ENCODE data around the gene FGF1.

FGF1 gene

DNA sequence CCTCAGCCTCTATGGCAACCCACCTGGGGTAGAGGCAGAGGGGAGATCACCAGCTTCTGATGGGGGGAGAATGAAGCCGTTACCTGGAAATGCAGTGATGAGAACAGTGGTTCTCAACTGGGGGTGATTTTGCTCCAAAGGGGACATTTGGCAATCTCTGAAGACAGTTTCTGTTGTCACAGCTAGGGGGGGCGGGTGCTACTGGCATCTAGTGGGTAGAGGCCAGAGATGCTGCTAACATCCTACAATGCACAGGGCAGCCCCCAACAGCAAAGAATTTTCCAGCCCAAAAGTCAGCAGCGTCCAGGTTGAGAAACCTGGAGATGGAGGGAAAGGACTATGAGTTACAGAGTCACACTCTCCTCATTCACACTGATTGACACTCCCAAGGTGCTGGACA, 84.5 kb downstream of the FGF1 start:
- no peaks in the 10 kb centered on the region for H3K36me3 ChIP-seq (ENCODE audit: control insufficient read depth, low read depth, low read length)
- H3K4me1 ChIP-seq (ENCODE audit: control insufficient read depth, low read depth, low read length) = no peaks in the 10 kb centered on the region
- no peaks in the 10 kb centered on the region for H3K27me3 ChIP-seq (ENCODE audit: control insufficient read depth, insufficient read depth, low read length)
- no peak overlapping the region for H3K4me3 ChIP-seq (ENCODE audit: low read length)
- H3K27ac ChIP-seq (ENCODE audit: low read length) = no peak overlapping the region
- H3K9me3 ChIP-seq (ENCODE audit: control insufficient read depth, low read depth, low read length) = no peaks in the 10 kb centered on the region
- no peak overlapping the region for H3K9ac ChIP-seq (ENCODE audit: low read length)

DNA sequence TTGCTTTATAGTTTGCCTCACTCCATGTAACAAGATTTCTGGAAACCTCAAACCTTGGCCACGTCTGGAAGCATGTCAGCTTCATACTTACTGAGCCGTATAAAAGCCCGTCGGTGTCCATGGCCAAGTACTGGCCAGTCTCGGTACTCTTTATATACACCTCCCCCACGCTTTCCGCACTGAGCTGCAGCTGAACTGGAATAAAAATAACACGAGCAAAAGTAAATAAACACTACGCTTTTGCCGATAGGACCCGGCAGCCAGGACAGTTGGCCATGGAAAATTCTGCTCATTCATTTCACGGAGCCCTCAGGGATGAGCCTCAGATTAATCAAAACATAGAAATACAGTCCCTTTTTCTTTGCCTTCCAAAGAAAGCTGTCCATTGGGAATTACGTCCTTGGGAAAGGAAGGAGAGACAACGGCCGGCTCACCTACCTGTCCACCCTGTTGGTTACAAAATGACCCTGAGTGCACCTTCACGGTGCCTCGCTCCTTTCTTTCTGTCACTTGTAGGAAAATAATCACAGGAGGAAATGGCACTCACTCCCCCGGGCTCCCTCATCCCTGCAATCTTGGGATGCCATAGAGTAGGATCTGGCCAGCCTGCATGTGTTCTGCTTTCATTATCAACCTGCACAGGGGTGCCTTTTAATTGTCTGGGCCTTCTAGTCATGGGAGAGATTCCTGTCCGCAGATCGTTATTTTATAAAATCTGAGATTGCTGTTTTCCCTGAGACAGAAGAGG, 85.1 kb downstream of the FGF1 start:
- no peak overlapping the region for H3K27ac ChIP-seq (ENCODE audit: low read length)

DNA sequence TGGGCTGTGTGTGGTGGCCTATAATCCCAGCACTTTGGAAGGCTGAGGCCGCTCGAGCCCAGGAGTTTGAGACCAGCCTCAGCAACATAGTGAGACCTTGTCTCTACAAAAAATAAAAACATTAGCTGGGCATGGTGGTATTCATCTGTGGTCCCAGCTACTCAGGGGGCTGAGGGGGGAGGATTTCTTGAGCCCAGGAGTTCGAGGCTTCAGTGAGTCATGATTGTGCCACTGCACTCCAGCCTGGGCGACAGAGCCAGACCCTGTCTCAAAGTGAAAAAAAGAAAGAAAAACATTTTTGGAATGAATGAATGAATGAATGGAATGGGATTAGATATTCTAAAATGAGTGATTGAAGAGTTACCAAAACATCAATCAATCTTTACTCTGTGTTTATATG, 85.8 kb downstream of the FGF1 start:
- Histone ChIP-seq H3K4me3 (ENCODE audit: low read length) (no peak overlapping the region), H3K36me3 (ENCODE audit: control insufficient read depth, low read depth, low read length) (no peaks in the 10 kb centered on the region), H3K27ac (ENCODE audit: low read length) (no peak overlapping the region), H3K4me1 (ENCODE audit: control insufficient read depth, low read depth, low read length) (no peaks in the 10 kb centered on the region), H3K9me3 (ENCODE audit: control insufficient read depth, low read depth, low read length) (no peaks in the 10 kb centered on the region), H3K27me3 (ENCODE audit: control insufficient read depth, insufficient read depth, low read length) (no peaks in the 10 kb centered on the region), H3K9ac (ENCODE audit: low read length) (no peak overlapping the region)

More for the DNA sequence above, 85.1 kb downstream of the FGF1 start:
- H3K4me1 ChIP-seq (ENCODE audit: control insufficient read depth, low read depth, low read length) = no peaks in the 10 kb centered on the region
- H3K27me3 ChIP-seq (ENCODE audit: control insufficient read depth, insufficient read depth, low read length) = no peaks in the 10 kb centered on the region
- no peak overlapping the region for H3K9ac ChIP-seq (ENCODE audit: low read length)
- no peaks in the 10 kb centered on the region for H3K36me3 ChIP-seq (ENCODE audit: control insufficient read depth, low read depth, low read length)
- no peaks in the 10 kb centered on the region for H3K9me3 ChIP-seq (ENCODE audit: control insufficient read depth, low read depth, low read length)
- H3K4me3 ChIP-seq (ENCODE audit: low read length) = no peak overlapping the region

DNA sequence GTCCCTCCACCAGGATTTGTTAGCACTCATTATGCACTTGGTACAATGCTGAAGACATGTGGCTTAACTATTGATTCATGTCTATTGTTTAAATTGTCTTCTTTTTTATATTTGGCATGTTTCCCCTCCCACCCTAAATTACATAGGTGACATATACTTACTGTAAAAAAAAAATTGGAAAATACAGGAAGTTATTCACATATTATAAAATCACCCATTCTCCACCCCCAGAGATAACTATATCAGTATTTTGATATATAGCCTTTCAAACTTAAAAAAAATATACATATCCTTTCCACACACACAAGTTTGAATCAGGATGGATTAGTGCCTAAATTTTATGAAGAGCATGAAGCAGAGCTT, 87.6 kb downstream of the FGF1 start:
- Histone ChIP-seq H3K9me3 (ENCODE audit: control insufficient read depth, low read depth, low read length) (no peaks in the 10 kb centered on the region), H3K27ac (ENCODE audit: low read length) (no peak overlapping the region), H3K9ac (ENCODE audit: low read length) (no peak overlapping the region), H3K4me1 (ENCODE audit: control insufficient read depth, low read depth, low read length) (no peaks in the 10 kb centered on the region), H3K27me3 (ENCODE audit: control insufficient read depth, insufficient read depth, low read length) (no peaks in the 10 kb centered on the region), H3K4me3 (ENCODE audit: low read length) (no peak overlapping the region), H3K36me3 (ENCODE audit: control insufficient read depth, low read depth, low read length) (no peaks in the 10 kb centered on the region)

DNA sequence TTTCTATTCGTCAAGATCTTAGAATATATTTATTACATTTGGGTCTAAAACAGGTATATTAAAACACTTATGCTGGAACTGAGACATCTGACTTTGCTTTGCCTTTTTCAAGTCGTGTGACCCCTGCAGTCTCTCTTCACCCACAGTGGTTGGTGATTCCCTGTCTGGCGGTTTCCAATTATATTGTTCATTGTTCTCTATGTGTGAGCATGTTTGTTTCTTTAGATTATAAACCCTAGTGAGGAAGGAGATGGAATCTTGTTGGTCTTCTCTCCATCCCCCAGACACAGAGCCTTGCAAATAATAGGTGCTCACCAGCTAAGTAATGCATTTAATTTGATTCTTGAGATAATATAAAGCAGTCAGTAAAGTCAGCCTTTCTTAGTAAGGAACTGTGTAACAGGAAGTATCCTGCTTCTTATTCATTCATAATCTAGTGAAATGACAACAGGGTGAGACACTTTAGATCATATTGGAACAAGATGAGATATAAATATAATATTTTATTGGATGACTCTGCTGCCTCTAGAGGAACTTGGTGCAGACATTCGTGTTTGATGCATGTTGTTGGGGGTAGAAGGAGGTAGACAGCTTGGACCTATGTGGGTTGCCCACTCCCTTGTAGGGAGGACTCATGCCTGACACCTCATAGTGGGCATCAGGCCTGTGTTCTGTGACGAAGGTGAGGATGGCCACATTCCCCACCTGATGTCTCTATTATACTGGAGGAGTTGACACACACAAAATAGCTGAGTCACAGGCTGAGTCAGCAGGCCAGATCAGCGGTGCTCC, 88.1 kb downstream of the FGF1 start:
- no peak overlapping the region for H3K9ac ChIP-seq (ENCODE audit: low read length)
- H3K27me3 ChIP-seq (ENCODE audit: control insufficient read depth, insufficient read depth, low read length) = no peaks in the 10 kb centered on the region
- H3K9me3 ChIP-seq (ENCODE audit: control insufficient read depth, low read depth, low read length) = no peaks in the 10 kb centered on the region
- no peaks in the 10 kb centered on the region for H3K36me3 ChIP-seq (ENCODE audit: control insufficient read depth, low read depth, low read length)
- no peak overlapping the region for H3K4me3 ChIP-seq (ENCODE audit: low read length)
- H3K4me1 ChIP-seq (ENCODE audit: control insufficient read depth, low read depth, low read length) = no peaks in the 10 kb centered on the region
- H3K27ac ChIP-seq (ENCODE audit: low read length) = no peak overlapping the region

DNA sequence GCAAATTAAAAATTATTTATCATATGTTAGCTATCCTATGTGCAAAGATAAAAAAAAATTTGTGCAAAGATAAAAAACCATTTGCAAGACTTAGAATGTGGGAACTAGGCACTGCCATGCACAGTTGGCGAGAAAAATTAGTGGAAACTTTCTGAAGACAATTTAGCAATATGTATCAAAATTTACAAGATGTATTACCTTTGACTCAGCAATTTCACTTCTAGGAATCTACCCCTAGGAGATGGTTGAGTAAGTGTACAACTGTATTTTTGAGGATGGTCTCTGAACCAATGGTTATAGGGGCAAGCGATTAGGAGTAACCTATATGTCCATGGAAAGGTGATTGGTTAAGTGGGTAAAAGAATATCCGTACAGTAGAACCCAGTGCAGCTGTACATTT, 88.9 kb downstream of the FGF1 start:
- Histone ChIP-seq H3K4me1 (ENCODE audit: control insufficient read depth, low read depth, low read length) (no peaks in the 10 kb centered on the region), H3K36me3 (ENCODE audit: control insufficient read depth, low read depth, low read length) (no peaks in the 10 kb centered on the region), H3K4me3 (ENCODE audit: low read length) (no peak overlapping the region), H3K27ac (ENCODE audit: low read length) (no peak overlapping the region), H3K9ac (ENCODE audit: low read length) (no peak overlapping the region), H3K27me3 (ENCODE audit: control insufficient read depth, insufficient read depth, low read length) (no peaks in the 10 kb centered on the region), H3K9me3 (ENCODE audit: control insufficient read depth, low read depth, low read length) (no peaks in the 10 kb centered on the region)

DNA sequence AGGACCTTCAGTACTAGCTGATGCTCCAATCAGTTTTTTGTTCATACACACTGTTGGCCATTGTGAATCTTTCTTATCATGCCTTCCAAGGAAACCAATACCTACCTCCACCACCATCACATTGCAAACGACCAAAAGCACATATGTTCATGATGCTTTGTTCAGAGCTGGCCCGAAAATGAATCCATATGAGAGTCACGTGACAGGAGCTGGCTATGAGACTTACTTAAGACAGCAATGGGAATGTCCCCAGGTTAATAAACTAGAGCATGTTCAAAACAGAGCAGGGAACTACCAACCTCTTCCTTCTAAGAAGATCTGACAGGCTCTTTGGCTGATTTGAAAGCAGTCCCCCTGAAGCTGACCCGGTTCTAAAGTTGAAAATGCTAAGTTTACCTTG, 93.5 kb downstream of the FGF1 start:
- Histone ChIP-seq H3K4me3 (ENCODE audit: low read length) (no peak overlapping the region), H3K9ac (ENCODE audit: low read length) (no peak overlapping the region), H3K4me1 (ENCODE audit: control insufficient read depth, low read depth, low read length) (no peaks in the 10 kb centered on the region), H3K36me3 (ENCODE audit: control insufficient read depth, low read depth, low read length) (no peaks in the 10 kb centered on the region), H3K9me3 (ENCODE audit: control insufficient read depth, low read depth, low read length) (no peaks in the 10 kb centered on the region), H3K27me3 (ENCODE audit: control insufficient read depth, insufficient read depth, low read length) (no peaks in the 10 kb centered on the region), H3K27ac (ENCODE audit: low read length) (no peak overlapping the region)

DNA sequence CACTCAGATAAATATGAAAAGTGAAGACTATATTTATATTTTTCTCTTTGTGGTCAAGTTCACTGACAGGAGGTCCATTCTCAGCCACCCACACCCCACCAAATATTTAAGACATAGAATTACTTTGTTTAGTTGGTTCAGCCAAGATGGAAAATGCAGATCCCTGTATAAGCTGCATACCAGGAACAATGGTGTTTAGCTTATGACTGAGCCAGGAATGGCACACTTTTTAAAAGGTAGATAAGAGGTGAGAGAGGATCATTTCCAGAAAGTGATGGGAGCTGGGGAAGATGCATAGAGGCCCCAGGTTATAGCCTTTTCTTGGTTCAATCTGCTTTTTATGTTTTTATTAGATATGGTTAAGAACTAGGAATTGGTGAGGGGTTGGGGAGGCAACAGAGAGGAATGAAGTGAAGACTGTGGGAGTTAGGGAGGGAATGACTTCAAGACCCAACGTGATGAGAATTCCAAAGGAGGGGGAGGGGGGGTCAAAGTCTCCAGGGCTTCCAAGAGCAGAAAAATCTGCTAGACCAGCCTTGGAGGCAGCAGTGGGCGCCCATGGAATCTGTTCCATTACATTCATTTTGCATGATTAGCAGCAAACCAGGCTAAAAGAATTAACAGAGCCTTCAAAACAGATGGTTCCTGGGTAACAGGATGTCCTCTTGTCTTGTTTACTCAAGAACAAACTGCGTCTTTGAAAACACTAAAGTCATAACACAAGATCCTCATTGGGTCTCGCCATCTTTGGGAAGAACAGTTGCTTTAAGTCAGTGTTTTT, 95.2 kb downstream of the FGF1 start:
- Histone ChIP-seq H3K4me3 (ENCODE audit: low read length) (no peak overlapping the region), H3K9ac (ENCODE audit: low read length) (no peak overlapping the region), H3K27me3 (ENCODE audit: control insufficient read depth, insufficient read depth, low read length) (no peaks in the 10 kb centered on the region), H3K27ac (ENCODE audit: low read length) (no peak overlapping the region), H3K9me3 (ENCODE audit: control insufficient read depth, low read depth, low read length) (no peaks in the 10 kb centered on the region), H3K4me1 (ENCODE audit: control insufficient read depth, low read depth, low read length) (no peaks in the 10 kb centered on the region), H3K36me3 (ENCODE audit: control insufficient read depth, low read depth, low read length) (no peaks in the 10 kb centered on the region)

DNA sequence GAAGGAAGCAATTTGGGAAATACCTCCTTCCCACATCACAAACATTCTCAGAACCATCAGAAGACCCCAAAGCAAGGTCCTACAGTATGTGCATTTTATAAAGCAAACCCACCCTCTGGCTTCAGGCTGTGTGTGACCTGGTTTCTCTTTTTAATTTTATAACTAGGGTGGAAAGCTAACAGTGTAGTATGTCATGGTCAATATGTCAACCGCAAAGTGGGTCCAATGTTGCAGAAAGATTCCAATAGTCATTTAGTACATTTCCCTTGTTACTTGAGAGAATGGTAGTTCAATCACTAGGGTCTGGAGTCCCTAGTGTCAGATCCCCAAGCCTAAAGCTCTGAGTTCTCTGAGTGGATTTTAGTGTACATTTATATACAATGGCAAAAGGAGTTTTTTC, 96.2 kb downstream of the FGF1 start:
- H3K27me3 ChIP-seq (ENCODE audit: control insufficient read depth, insufficient read depth, low read length) = no peaks in the 10 kb centered on the region
- H3K36me3 ChIP-seq (ENCODE audit: control insufficient read depth, low read depth, low read length) = no peaks in the 10 kb centered on the region
- no peak overlapping the region for H3K9ac ChIP-seq (ENCODE audit: low read length)
- no peaks in the 10 kb centered on the region for H3K4me1 ChIP-seq (ENCODE audit: control insufficient read depth, low read depth, low read length)
- no peak overlapping the region for H3K27ac ChIP-seq (ENCODE audit: low read length)
- H3K9me3 ChIP-seq (ENCODE audit: control insufficient read depth, low read depth, low read length) = no peaks in the 10 kb centered on the region
- no peak overlapping the region for H3K4me3 ChIP-seq (ENCODE audit: low read length)

DNA sequence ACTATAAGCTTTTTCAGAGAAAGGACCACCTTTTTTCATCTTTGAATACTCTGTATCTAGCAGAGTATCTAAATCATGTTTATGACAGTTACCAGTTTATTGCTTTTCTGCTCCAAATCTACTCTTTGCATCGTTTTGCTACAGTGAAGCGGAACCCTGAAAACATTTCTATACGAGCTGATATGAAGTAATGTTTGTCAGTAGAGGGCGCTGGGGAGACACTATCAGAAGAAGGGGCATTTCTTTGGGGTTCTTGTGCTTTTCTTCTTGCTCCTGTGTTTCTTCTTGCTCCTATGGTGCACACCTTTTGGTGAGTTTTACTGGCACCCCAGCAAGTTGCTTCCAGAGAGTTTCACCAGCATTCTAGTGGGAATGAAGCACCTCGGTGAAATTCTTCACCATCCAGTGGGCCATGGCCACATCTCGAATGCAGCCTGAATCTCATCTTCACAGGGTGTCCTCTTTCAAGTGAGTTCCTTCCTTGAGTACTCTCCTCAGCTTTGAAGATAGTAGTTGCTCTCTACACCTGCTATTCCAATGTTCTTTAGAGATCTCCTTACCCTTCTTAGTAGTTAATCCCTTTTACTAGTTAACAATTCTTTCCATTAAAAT, 98.4 kb downstream of the FGF1 start:
- H3K27ac ChIP-seq (ENCODE audit: low read length) = no peak overlapping the region
- no peaks in the 10 kb centered on the region for H3K9me3 ChIP-seq (ENCODE audit: control insufficient read depth, low read depth, low read length)
- no peaks in the 10 kb centered on the region for H3K36me3 ChIP-seq (ENCODE audit: control insufficient read depth, low read depth, low read length)
- H3K9ac ChIP-seq (ENCODE audit: low read length) = no peak overlapping the region
- H3K4me1 ChIP-seq (ENCODE audit: control insufficient read depth, low read depth, low read length) = no peaks in the 10 kb centered on the region
- H3K4me3 ChIP-seq (ENCODE audit: low read length) = no peak overlapping the region
- no peaks in the 10 kb centered on the region for H3K27me3 ChIP-seq (ENCODE audit: control insufficient read depth, insufficient read depth, low read length)

DNA sequence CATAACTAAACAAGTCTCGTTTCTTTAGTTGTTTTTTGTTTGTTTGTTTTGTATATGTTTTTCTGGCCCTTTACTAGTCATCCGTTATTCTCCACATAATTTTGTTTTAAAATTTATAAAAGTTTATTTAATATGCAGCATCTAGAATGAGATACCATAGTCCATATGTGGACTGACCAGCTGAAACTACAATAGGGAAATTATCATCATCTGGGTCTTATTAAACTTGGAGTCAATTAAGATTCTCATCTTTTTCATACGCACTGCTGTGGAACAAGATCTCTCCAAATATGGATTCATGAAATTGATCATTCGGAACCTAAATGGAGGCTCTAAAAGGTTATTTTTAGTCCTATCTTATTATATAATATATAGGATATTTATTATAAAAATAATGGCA, 99.3 kb downstream of the FGF1 start:
- Histone ChIP-seq H3K9ac (ENCODE audit: low read length) (no peak overlapping the region), H3K27me3 (ENCODE audit: control insufficient read depth, insufficient read depth, low read length) (no peaks in the 10 kb centered on the region), H3K4me3 (ENCODE audit: low read length) (no peak overlapping the region), H3K36me3 (ENCODE audit: control insufficient read depth, low read depth, low read length) (no peaks in the 10 kb centered on the region), H3K4me1 (ENCODE audit: control insufficient read depth, low read depth, low read length) (no peaks in the 10 kb centered on the region), H3K27ac (ENCODE audit: low read length) (no peak overlapping the region), H3K9me3 (ENCODE audit: control insufficient read depth, low read depth, low read length) (no peaks in the 10 kb centered on the region)

All from iPS-18a (cell line).